HCT116 (cell line): ENCODE measurements around the gene KTI12. TPM values are rescaled to one million over a fixed set of nuclear protein-coding genes. Genes with fewer than 3 reads are reported as not detected.

ENCODE experiments used
- ATAC-seq: fragments of 200-7000 bp; cut with Tn5 transposase; 2 replicates; pipeline ENCODE4 v1.9.1; 2020; ENCODE audit warnings: mild to moderate bottlenecking, moderate library complexity
- BruUV-seq: library from RNA; stranded (reverse); fragments of 400-500 nt; replicated peaks from 2 replicates; lab custom pipeline; 2021; lab: Mats Ljungman, UMichigan
- CTCF ChIA-PET: fragments of 300-600 bp; sonication (Branson Sonifier 250); formaldehyde crosslinking; loops from one replicate; lab custom pipeline; 2021; ENCODE audit warnings: antibody characterized with exemption; lab: Charles Lee
- POLR2A ChIA-PET: fragments of 300-600, 350-600 bp; sonication (Branson Sonifier 250); formaldehyde crosslinking; loops from one replicate; lab custom pipeline; 2021; ENCODE audit warnings: antibody characterized with exemption; lab: Charles Lee
- RAD21 ChIA-PET, 2 experiments: fragments of 300-600 bp; sonication (Branson Sonifier 250); formaldehyde crosslinking; loops; one replicate each; lab custom pipeline; 2023; ENCODE audit warnings: low total read pairs in 2 of 2; ENCODE audit not compliant: uncharacterized antibody in 2 of 2, unreplicated experiment in 2 of 2, low non-redundant PET in 1 of 2; lab: Charles Lee
- DNase-seq: peaks from one replicate; pipeline ENCODE4 v3.0.0-alpha.2; 2010; ENCODE audit warnings: low read depth, low spot score
- H2AFZ ChIP-seq: fragments of 200-600 bp; shearing (Covaris generic), sonication (generic); 2 replicates; pipeline ENCODE4 v1.6.1; 2017; ENCODE audit warnings: low read depth, mixed run types, mixed read lengths, antibody characterized with exemption, low read length; ENCODE audit not compliant: poor library complexity, severe bottlenecking
- H3K27ac ChIP-seq: 2 replicates; pipeline ENCODE4 v1.5.1; 2012; ENCODE audit warnings: low read depth, low read length
- H3K27me3 ChIP-seq: fragments of 200-600 bp; sonication (generic); 2 replicates; pipeline ENCODE4 v1.6.1; 2016; ENCODE audit warnings: mixed run types, low read length, mixed read lengths; ENCODE audit not compliant: insufficient read depth
- H3K36me3 ChIP-seq, 2 experiments: fragments of 200-500 bp in 1 of 2; fragments of 200-600 bp in 1 of 2; sonication (Bioruptor generic) in 1 of 2; sonication (generic) in 1 of 2; 2 replicates each; pipeline versions ENCODE4 v1.5.1 to v1.6.1; 2014 to 2016; ENCODE audit warnings: low read length in 2 of 2, inconsistent platforms in 1 of 2, mixed read lengths in 1 of 2, mixed run types in 1 of 2; ENCODE audit not compliant: insufficient read depth in 2 of 2, control insufficient read depth in 1 of 2
- H3K4me1 ChIP-seq, 2 experiments: fragments of 200-600 bp in 1 of 2; sonication (generic) in 1 of 2; 2 replicates each; pipeline versions ENCODE4 v1.5.1 to v1.6.1; 2012 to 2017; ENCODE audit warnings: low read length in 2 of 2, inconsistent platforms in 1 of 2, mild to moderate bottlenecking in 1 of 2, mixed read lengths in 1 of 2, mixed run types in 1 of 2, moderate library complexity in 1 of 2; ENCODE audit not compliant: insufficient read depth in 2 of 2, control insufficient read depth in 1 of 2
- H3K4me2 ChIP-seq: fragments of 200-600 bp; sonication (generic); 2 replicates; pipeline ENCODE4 v1.6.1; 2017; ENCODE audit warnings: mixed run types, low read length, mixed read lengths
- H3K4me3 ChIP-seq, 2 experiments: fragments of 200-600 bp in 1 of 2; sonication (generic) in 1 of 2; replicated peaks in 1 of 2; 2 replicates each; pipeline ENCODE4 v1.5.1; 2011 to 2016; ENCODE audit warnings: low read length in 2 of 2, control low read depth in 1 of 2, low read depth in 1 of 2, mild to moderate bottlenecking in 1 of 2, mixed read lengths in 1 of 2, mixed run types in 1 of 2
- H3K79me2 ChIP-seq: fragments of 200-600 bp; sonication (generic); 2 replicates; pipeline ENCODE4 v1.6.1; 2017; ENCODE audit warnings: mild to moderate bottlenecking, mixed run types, low read length, moderate library complexity, mixed read lengths; ENCODE audit not compliant: insufficient read depth
- H3K9ac ChIP-seq: fragments of 200-600 bp; sonication (generic); 2 replicates; pipeline ENCODE4 v1.6.1; 2016; ENCODE audit warnings: low read length, mixed read lengths
- H3K9me2 ChIP-seq: fragments of 200-600 bp; sonication (generic), shearing (Covaris generic); 2 replicates; pipeline ENCODE4 v1.6.1; 2017; ENCODE audit warnings: mixed run types, mild to moderate bottlenecking, moderate library complexity; ENCODE audit not compliant: insufficient read depth
- H3K9me3 ChIP-seq, 2 experiments: fragments of 200-500 bp in 1 of 2; fragments of 200-600 bp in 1 of 2; sonication (Bioruptor generic) in 1 of 2; sonication (generic) in 1 of 2; 2 replicates each; pipeline ENCODE4 v1.6.1; 2014 to 2017; ENCODE audit warnings: low read length in 2 of 2, mixed read lengths in 2 of 2, inconsistent platforms in 1 of 2, low read depth in 1 of 2, mild to moderate bottlenecking in 1 of 2, mixed run types in 1 of 2, moderate library complexity in 1 of 2; ENCODE audit not compliant: control insufficient read depth in 1 of 2, insufficient read depth in 1 of 2
- H4K20me1 ChIP-seq: fragments of 200-600 bp; sonication (generic), shearing (Covaris generic); 2 replicates; pipeline ENCODE4 v1.6.1; 2017; ENCODE audit warnings: mixed run types, mild to moderate bottlenecking, moderate library complexity; ENCODE audit not compliant: insufficient read depth
- CBX3 ChIP-seq: IDR thresholded peaks from 2 replicates; pipeline ENCODE4 v1.6.1; 2012; ENCODE audit warnings: low read depth
- CEBPB ChIP-seq: IDR thresholded peaks from 2 replicates; pipeline ENCODE4 v1.6.1; 2012; ENCODE audit warnings: low read depth
- EGR1 ChIP-seq: IDR thresholded peaks from 2 replicates; pipeline ENCODE4 v1.6.1; 2012; ENCODE audit warnings: low read depth
- ELF1 ChIP-seq: IDR thresholded peaks from 2 replicates; pipeline ENCODE4 v1.6.1; 2012; ENCODE audit warnings: low read depth, borderline replicate concordance
- EZH2 ChIP-seq: fragments of 200-600 bp; sonication (generic); IDR thresholded peaks from 2 replicates; pipeline ENCODE4 v1.6.1; 2017; ENCODE audit warnings: antibody characterized with exemption, mixed run types
- EZH2phosphoT487 ChIP-seq: fragments of 200-600 bp; IDR thresholded peaks from 2 replicates; pipeline ENCODE4 v1.6.1; 2018; ENCODE audit warnings: antibody characterized with exemption, borderline replicate concordance
- FOSL1 ChIP-seq: IDR thresholded peaks from 2 replicates; pipeline ENCODE4 v1.6.1; 2012; ENCODE audit warnings: low read depth
- JUND ChIP-seq: IDR thresholded peaks from 2 replicates; pipeline ENCODE4 v1.6.1; 2012
- POLR2A ChIP-seq: IDR thresholded peaks from 2 replicates; pipeline ENCODE4 v1.7.0; 2011; ENCODE audit warnings: borderline replicate concordance; ENCODE audit not compliant: insufficient read depth, insufficient read length; ENCODE audit errors: extremely low read depth
- POLR2AphosphoS5 ChIP-seq: IDR thresholded peaks from 2 replicates; pipeline ENCODE4 v1.6.1; 2011; ENCODE audit warnings: mild to moderate bottlenecking, low read depth, low read length, moderate library complexity
- RAD21 ChIP-seq: IDR thresholded peaks from 2 replicates; pipeline ENCODE4 v1.6.1; 2012; ENCODE audit warnings: low read depth, mild to moderate bottlenecking
- SRF ChIP-seq: IDR thresholded peaks from 2 replicates; pipeline ENCODE4 v1.6.1; 2012; ENCODE audit warnings: low read depth
- TCF7L2 ChIP-seq: IDR thresholded peaks from 2 replicates; pipeline ENCODE4 v1.7.0; 2011; ENCODE audit warnings: borderline replicate concordance, inconsistent platforms; ENCODE audit not compliant: insufficient read depth, insufficient read length; ENCODE audit errors: extremely low read depth
- YY1 ChIP-seq: IDR thresholded peaks from 2 replicates; pipeline ENCODE4 v1.6.1; 2011; ENCODE audit warnings: low read length, low read depth, moderate library complexity, mild to moderate bottlenecking; ENCODE audit not compliant: insufficient replicate concordance; ENCODE audit errors: extremely low read depth
- ZFX ChIP-seq: fragments of 450-650 bp; IDR thresholded peaks from 2 replicates; pipeline ENCODE4 v1.6.1; 2017
- ZNF274 ChIP-seq: fragments of 200-500 bp; sonication (Bioruptor generic); IDR thresholded peaks from 2 replicates; pipeline ENCODE4 v1.6.1; 2014; ENCODE audit warnings: mild to moderate bottlenecking, low read depth, low read length, inconsistent platforms
- intact Hi-C: fragments of 100-400 bp; cut with micrococcal nuclease; formaldehyde crosslinking; loops from 2 replicates; pipeline ENCODE4 v1.10.0; 2022
- total RNA-seq: library from RNA; stranded (reverse); gene quantifications from one replicate; pipeline ENCODE4 v1.2.1, GENCODE V29; 2021; ENCODE audit not compliant: unreplicated experiment
- TF ChIP-seq, protein P1 (sequence below), 3 experiments: fragments of 200-600 bp in 1 of 3; sonication (generic) in 1 of 3; IDR thresholded peaks in 2 of 3; conservative IDR thresholded peaks in 1 of 3; 2 replicates each; pipeline ENCODE4 v1.5.1; 2012 to 2017; ENCODE audit warnings: low read depth in 2 of 3, low read length in 2 of 3, antibody characterized with exemption in 1 of 3, borderline replicate concordance in 1 of 3, control low read depth in 1 of 3, mild to moderate bottlenecking in 1 of 3, mixed read lengths in 1 of 3, mixed run types in 1 of 3, moderate library complexity in 1 of 3; ENCODE audit not compliant: insufficient read depth in 1 of 3
- TF ChIP-seq, protein P2 (sequence below): IDR thresholded peaks from 2 replicates; pipeline ENCODE4 v1.6.1; 2012
- TF ChIP-seq, protein P3 (sequence below): IDR thresholded peaks from 2 replicates; pipeline ENCODE4 v1.6.1; 2011; ENCODE audit warnings: mild to moderate bottlenecking, low read length, moderate library complexity; ENCODE audit not compliant: insufficient replicate concordance; ENCODE audit errors: extremely low read depth

Gene KTI12
- total RNA-seq, 1 experiment from 2014 or later: 8.2 TPM

DNA sequence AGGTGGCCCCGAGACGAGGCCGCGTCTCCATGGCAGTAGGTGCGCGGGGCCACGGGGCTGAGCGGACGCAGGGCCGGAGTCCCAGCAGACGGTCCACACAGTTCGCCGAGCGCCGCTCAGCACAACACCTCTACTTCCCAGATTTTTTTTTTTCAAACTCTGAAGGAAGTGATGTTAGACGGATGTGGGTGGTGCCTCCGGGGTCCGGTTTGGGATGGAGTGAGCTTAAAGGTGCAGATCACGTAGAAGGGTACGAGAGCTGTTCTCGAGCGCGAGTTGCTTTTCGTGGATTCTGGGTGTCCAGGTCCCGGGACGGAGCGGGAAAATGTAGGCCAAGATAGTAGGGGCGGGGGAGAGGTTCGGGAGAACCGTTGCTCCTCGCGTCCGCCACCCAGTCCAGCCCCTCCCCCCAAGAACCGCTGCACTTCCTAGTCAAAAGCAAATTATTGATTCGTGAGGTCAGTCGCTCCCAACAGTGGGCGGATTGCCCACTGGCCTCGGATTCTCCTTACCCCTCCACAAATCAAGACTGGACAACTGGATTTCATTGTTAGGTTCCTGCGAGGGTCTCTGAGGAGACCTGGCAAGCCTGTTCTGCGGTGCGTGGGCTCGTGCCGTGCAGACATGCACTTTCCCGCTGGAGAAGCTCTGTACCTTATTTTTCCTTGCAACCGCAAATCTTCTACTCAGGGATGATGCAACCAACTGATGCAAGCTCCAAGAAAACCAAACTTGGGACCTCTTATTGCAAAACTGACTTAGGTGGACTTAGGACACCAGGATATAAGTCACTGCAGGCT lies 21.7 kb upstream of the KTI12 start, which contains the start of gene TXNDC12:
TSS of gene TXNDC12 (minus strand) at position 126 of the 800 bp plus-strand sequence. CDS start at position 31, 95 bp downstream.
- Histone ChIP-seq H3K4me2 (peak within 1 kb of the TSS; percentile 87), H3K4me1 (peaks cover 10 to 31% of the 10 kb centered on the region in 2 experiments), H3K9me2 (no peaks in the 10 kb centered on the region), H3K4me3 (peak within 1 kb of the TSS; percentile 69 to 96), H2AFZ (peak within 1 kb of the TSS; percentile 55), H3K9me3 (no peaks in the 10 kb centered on the region), H4K20me1 (no peaks in the 10 kb centered on the region), H3K27ac (peak within 1 kb of the TSS; percentile 80), H3K9ac (peak within 1 kb of the TSS; percentile 92), H3K27me3 (no peaks in the 10 kb centered on the region), H3K79me2 (peaks cover 84% of the 10 kb centered on the region), H3K36me3 (peaks cover 8 to 15% of the 10 kb centered on the region in 2 experiments; a peak in 2 of 4 replicates)
- intact Hi-C loops: no loop called here
- ATAC-seq (peak; percentile 68), DNase-seq (peak; percentile 90)
- ChIA-PET RAD21 (interaction anchor here in 1 of 2 experiments (0.7 kb wide), 1 partner anchor 294 kb away, joined by 3 read pairs; no protein-coding TSS in a partner anchor), CTCF (interaction anchor here (0.6 to 1.1 kb wide), 2 partner anchors 17 to 158 kb away, joined by 3 read pairs; no protein-coding TSS in a partner anchor), POLR2A (interaction anchor here (0.6 to 1.5 kb wide), 8 partner anchors 10 to 649 kb away, joined by 3 to 9 read pairs (median 3); partner anchors contain the start of gene CC2D1B)
- BruUV-seq: no TSS peak
- TF ChIP-seq EZH2phosphoT487: no peak
- peak; percentile 66 for TF ChIP-seq ELF1
- TF ChIP-seq SRF: no peak
- TF ChIP-seq, protein P1, sequence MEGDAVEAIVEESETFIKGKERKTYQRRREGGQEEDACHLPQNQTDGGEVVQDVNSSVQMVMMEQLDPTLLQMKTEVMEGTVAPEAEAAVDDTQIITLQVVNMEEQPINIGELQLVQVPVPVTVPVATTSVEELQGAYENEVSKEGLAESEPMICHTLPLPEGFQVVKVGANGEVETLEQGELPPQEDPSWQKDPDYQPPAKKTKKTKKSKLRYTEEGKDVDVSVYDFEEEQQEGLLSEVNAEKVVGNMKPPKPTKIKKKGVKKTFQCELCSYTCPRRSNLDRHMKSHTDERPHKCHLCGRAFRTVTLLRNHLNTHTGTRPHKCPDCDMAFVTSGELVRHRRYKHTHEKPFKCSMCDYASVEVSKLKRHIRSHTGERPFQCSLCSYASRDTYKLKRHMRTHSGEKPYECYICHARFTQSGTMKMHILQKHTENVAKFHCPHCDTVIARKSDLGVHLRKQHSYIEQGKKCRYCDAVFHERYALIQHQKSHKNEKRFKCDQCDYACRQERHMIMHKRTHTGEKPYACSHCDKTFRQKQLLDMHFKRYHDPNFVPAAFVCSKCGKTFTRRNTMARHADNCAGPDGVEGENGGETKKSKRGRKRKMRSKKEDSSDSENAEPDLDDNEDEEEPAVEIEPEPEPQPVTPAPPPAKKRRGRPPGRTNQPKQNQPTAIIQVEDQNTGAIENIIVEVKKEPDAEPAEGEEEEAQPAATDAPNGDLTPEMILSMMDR (IDR thresholded peaks at IDR 0.05 in 2 of 3, conservative IDR thresholded peaks at IDR 0.05 in 1 of 3; ENCODE audit: borderline replicate concordance in 1 of 3, insufficient read depth in 1 of 3, low read depth in 2 of 3, low read length in 2 of 3): no peak
- TF ChIP-seq RAD21: no peak
- TF ChIP-seq POLR2A: peak; percentile 78
- peak; percentile 96 for TF ChIP-seq CEBPB
- peak; percentile 50 for TF ChIP-seq ZFX
- 0 out of 2 replicates have a peak, but pooled peaks have one; percentile 23 for TF ChIP-seq CBX3
- peak; percentile 69; the same call in 1 of the 2 replicates for TF ChIP-seq EGR1
- no peak for TF ChIP-seq FOSL1
- TF ChIP-seq, protein P2, sequence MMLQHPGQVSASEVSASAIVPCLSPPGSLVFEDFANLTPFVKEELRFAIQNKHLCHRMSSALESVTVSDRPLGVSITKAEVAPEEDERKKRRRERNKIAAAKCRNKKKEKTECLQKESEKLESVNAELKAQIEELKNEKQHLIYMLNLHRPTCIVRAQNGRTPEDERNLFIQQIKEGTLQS: no peak; the same call in 1 of the 2 replicates
- no peak for TF ChIP-seq YY1
- TF ChIP-seq JUND: peak; percentile 31; the same call in 1 of the 2 replicates
- peak; percentile 3 for TF ChIP-seq TCF7L2
- no peak for TF ChIP-seq ZNF274
- TF ChIP-seq, protein P3, sequence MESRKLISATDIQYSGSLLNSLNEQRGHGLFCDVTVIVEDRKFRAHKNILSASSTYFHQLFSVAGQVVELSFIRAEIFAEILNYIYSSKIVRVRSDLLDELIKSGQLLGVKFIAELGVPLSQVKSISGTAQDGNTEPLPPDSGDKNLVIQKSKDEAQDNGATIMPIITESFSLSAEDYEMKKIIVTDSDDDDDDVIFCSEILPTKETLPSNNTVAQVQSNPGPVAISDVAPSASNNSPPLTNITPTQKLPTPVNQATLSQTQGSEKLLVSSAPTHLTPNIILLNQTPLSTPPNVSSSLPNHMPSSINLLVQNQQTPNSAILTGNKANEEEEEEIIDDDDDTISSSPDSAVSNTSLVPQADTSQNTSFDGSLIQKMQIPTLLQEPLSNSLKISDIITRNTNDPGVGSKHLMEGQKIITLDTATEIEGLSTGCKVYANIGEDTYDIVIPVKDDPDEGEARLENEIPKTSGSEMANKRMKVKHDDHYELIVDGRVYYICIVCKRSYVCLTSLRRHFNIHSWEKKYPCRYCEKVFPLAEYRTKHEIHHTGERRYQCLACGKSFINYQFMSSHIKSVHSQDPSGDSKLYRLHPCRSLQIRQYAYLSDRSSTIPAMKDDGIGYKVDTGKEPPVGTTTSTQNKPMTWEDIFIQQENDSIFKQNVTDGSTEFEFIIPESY: no peak
- TF ChIP-seq POLR2AphosphoS5: peak; percentile 95
- TF ChIP-seq EZH2: no peak
